SIG-M5 (cell line): ENCODE data around the gene KCNIP1.

Source experiments
- DNase-seq: peaks from one replicate; lab custom pipeline; 2025; lab: John Stamatoyannopoulos, UW

Gene KCNIP1

DNA sequence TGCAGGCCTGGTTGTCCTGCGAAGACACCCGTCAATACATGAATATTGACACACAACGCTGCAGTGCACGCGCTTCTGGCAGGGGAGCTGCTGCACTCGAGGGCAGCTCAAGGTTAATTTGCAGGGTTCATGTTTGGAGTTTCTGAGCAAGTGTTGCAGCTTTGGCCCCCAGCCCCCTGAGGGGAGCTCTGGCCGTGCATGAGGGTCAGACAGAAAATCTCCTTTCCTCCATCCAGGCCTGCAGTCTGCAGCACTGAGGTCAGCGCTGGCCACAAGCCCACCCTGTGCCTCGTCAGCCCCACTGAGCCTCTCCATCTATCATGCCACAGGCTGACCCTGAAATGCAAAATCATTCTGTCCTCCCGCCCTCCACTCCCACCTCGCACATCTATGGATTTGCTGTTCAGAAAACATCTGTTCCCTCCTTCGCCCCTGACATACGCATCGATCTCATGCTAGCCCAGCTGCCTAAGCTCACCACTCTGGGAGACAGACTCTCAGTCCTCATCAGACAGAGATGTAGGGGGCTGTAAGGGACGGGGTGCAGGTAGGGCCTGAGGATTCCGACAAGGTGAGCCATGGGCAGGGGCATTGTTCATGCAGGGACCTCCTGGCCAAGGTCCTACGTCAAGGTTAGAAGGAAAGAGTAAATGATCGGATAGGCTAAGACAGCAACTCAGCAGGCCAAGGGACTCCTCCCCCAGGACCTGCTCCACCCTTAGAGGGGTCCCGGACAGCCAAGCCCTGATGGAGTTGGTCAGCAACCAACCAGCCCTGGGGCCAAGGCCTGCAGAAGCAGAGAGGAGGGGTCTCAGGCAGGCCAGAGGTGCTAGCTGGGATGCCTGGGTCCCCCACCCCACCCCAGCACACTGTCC lies 125.1 kb downstream of the KCNIP1 start:
- DNase-seq: no peak

DNA sequence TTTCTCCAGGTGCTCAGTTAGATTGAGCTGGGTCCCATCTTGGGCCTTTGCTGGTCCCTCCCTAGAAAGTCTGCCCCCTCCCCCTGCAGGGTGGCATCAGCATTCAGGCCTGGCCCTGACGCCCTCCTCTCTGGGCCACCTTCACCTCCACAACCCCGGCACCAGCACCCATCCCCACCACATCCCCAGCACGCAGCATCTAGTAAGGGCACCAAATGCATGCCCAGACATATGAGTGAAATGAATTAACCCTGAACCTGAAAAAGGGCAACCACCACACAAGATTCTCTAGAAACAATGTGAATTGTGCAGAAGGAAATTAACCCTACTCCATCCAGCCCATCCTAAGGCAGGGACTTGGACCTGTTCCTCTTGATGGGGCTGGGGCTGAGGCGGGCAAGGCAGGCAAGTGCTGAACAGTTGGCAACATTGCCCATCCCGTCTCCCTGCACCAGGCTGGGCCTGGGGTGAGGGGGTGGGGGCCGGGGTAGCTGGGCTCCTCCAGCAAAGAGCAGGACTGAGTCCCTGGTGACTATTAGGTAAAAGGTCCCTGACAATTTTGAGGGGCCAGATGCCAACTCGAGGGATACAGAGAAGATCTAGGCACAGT lies 125.9 kb downstream of the KCNIP1 start:
- DNase-seq: no peak

DNA sequence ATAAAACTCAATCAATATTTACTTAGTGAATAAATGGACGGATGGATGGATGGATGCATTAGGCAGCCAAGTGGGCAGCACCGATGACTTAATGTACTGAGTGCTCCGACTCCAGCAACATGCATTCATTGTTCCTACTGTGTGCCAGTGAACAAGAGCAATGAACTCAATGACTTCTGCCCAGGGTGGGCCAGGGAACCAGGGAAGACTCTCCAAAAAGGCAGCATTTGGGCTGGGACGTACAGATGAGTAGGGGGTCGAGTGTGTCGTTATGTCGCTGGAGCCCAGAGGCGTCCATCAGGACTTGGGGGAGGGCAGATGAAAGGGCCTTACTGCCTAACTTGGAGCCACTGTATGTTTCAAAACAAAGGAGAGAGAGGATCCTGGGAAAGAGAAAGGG lies 126.4 kb downstream of the KCNIP1 start:
- DNase-seq: no peak

DNA sequence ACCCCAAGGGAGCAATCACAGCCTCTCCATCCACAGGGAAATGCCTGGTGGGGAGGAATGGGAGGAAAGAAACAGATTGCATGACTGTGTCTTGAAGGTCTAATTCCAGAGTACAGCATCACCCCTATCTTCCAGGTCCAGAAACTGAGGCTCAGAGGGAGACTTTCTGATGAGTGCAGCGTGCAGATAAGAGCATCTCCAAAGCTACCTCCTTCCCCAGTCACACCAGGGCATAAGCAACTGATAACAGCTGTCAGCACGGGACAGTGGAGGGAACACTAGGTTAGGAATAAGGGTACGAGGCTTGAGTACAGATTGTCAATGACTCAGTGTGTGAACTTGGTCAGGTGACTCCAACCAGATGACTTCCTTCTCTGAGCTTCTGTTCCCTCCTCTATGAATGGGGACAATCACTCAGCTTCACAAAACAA lies 126.9 kb downstream of the KCNIP1 start:
- DNase-seq: no peak

DNA sequence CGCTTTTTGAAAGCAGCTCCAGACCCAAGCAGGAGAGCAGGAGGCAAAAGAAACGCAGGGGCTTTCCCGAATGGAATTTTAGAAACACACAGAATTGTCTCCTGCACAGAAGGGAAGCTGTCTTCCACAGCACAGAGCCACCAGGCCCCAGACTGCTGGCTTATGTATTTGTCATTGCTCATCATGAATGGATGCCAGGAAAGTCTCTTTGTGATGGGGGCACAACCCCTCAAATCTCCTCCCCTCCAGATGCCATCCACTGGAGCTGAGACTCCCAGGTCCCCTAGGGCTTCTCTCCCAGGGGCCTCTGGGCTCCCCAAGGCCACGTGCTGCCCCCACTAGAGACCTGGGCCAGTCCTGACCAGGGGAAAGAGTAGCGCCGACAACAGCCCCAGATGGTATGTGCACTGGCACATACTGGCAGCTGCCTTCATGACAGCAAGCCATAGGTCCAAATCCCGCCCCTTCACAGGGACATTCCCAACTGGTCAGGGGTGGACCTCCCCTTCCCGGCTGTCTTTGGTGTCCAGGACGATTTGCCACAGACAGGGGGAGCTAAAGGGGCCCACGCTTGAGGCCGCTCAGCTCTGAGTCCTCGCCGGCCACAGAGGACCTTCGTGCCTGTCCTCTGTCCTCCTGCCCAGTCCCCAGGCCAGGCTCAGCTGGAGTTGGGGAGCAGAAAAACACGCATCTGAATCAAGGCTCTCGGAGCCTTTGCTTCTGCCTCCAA lies 127.8 kb downstream of the KCNIP1 start:
- no peak for DNase-seq

DNA sequence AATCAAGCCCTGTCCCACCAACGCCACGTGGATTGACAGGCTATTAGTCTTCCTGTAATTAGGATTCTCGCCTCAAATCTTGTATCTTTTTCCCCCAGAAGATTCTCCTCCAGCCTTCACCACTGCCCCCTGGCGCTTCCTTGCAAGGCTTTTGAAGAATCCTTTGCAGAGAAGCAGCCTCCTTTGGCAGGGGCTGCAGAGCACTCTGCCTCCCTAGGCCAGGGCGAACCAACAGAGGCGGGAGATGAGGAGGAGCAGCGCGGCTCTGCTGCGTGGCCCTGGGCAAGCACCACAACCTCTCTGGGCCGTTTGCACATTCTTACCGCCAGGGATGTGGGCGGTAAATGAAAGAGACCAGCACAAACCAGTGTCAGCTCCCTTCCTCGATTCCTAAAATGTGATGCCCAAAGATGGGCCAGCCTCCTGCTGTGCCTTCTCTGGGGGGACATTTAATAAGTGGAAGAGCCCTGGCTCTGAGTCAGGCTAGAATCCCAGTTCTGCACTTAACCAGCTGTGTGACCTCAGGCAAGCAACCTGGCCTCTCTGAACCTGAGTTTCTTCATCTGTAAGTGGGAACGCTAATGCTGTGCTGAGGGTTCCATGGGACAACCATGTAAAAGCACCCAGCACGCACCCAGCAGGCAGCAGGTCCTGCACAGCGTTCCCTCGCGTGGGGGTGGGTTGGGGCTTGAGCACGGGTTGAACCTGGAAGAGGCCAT lies 128.6 kb downstream of the KCNIP1 start:
- DNase-seq: no peak

DNA sequence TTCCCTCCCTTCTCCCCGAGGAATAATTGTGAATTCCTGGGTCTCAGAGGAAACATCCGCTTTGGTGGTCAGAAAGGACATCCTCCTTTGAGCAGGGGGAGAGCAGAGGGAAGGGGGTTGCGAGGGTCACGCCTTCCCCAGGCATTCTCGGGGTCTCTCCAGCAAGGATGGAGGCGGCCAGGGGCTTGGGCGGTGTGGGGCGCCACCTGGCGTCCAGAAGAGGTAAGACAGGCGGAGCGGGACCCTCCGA lies 129.1 kb downstream of the KCNIP1 start:
- DNase-seq: no peak

DNA sequence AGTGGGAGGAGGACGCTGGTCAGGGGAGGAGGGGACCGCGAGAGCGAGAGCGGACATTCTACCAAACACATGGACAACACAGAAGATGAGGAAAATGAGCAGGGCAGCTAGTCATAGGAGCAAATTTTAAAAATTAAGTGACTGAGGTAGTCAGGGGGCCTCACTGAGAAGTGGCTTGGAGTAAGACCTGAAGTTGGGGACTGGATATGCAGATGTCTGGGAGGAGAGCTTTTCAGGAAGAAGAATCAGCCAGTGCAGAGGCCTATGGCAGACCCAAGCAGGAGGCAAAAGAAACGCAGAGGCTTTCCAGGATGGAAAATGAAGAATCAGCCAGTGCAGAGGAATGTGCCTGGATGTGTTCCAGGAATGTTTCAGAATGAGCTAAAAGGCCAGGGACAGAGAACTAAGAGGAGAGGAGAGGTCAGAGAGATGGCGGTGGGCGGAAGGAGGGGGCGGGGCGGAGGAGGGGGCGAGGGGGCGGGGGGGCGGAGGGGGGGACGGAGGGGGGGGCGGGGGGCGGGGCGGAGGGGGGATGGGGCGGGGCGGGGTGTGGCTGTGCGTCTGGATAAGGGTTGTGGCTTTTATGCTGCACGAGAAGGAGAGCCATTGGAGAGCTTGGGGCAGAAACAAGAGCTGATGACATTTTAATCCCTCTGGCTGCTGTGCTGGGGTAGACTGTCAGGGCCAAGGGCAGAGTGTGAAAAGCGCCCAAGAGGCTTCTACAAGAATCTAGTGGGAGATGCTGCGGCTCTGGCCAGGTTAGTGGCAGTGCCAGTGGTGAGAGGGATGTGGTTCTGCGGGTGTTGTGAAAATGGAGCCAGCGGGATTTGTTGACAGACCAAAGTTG lies 129.6 kb downstream of the KCNIP1 start:
- DNase-seq: peak; percentile 16

DNA sequence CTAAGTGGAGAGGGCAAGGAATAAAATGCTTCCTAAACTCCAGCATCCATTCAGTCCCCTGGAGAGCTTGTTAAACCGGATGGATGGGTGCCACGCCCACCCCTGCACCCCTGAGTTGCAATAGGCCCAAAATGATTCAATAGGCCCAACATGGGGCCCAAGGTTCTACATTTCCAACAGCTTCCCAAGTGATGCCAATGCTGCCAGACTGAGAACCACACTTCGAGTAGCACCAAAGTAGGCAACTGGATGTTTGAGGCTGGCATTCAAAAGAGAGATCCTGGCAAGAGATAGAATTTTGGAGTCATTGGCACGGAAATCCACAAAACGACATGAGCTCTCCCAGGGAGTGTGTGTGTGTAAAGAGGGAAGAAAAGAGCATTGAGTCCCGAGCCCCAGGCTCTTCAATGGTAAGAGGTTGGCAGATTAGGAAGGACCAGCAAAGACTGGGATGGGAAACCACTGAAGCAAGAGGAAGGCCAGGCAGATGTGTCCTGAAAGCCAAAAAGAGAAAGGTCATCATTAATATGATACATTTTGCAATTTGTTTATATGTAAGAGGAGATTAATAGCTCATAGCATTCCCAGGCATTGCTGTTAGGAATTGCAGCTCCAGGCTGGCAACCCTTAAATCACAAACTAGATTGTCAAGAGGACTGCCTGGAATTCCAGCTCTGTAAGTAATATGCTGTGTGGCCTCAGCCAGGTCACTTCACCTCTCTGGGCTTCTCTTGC lies 130.6 kb downstream of the KCNIP1 start:
- DNase-seq: no peak

DNA sequence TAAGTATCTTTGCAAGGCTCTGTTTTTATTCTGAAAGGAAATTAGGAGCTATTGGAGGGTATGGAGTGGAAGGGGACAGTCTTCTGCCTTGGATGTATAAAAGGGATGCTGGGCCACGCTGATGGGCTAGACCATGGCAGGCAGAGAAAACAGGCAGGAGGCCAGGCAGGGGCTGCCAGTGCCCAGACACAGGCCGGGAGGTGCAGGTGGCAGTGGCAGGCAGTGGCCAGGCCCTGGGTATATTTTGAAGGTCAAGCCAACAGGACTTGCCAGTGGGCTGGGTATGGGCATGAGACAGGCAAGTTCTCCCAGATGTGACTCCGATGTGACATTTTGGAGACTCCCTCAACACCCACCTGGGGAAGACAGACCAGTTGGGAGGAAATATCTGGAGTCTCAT lies 131.9 kb downstream of the KCNIP1 start:
- DNase-seq: no peak

DNA sequence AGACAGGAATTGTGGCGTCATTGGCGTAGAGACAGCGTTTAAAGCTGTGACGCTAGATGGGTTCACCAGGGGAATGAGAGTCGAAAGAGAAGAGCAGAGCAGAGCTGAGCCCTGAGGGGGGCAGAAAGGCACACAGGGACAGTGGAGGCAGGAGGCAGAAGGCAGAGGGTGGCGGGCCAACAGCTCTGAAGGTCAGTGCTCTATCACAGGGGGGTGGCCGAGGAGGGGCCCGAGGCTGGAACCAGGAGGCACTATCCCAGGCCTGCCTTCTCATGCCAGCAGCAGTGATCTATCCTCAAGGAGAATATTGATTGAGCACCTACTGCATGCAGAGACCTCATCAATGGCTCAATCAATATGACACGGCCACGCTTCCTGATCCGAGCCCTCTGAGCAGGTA lies 132.4 kb downstream of the KCNIP1 start:
- no peak for DNase-seq

DNA sequence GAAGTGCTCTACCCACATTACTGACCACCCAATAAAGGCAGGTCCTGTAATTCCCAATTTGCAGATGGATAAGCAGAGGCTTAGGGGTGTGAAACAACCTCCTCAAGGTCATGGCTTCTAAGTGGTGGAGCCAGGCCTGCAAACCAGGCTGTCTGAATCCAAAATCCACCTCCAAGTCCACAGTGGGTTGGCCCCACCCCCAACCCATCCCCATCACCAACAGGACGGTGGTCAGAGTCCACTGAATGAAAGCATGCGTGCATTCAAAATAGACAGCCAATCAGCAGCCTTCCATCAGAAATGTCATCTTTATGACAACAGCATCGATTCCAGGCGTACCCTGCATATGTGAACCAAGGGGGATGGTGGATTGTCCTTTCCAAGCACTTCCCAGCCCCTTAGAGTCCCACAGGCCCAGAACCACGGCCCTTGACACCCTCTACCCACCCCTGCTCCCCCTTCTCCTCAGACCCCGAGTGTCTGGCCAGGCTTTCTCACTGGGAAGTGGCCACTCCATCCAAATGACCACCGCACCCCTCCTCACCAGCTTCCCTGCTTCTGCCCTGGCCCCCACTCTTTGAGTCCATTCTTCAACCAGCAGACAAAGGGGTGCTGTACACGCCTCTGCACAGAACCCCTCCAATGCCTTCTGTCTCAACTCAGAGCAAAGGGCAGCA lies 133.1 kb downstream of the KCNIP1 start:
- DNase-seq: no peak

DNA sequence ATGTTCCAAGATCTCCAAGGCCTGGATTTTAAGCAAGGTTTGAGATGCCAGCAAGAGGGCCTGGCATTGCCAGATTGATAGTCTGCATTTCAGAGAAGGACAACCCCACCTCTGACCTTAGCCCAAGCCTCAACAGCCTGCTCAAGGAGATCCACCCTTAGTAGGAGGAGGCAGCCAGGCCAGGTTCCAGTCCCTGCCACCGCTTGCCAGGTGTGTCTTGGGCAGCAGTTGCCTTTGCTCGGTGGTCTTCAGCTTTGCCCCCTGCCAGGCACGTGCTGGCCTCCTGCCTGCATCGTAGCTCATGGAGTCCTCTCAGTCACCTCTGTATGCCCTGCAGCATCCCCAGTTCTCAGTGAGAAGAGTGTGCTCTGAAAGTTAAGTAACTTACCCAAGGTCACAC lies 134.2 kb downstream of the KCNIP1 start:
- DNase-seq: no peak

DNA sequence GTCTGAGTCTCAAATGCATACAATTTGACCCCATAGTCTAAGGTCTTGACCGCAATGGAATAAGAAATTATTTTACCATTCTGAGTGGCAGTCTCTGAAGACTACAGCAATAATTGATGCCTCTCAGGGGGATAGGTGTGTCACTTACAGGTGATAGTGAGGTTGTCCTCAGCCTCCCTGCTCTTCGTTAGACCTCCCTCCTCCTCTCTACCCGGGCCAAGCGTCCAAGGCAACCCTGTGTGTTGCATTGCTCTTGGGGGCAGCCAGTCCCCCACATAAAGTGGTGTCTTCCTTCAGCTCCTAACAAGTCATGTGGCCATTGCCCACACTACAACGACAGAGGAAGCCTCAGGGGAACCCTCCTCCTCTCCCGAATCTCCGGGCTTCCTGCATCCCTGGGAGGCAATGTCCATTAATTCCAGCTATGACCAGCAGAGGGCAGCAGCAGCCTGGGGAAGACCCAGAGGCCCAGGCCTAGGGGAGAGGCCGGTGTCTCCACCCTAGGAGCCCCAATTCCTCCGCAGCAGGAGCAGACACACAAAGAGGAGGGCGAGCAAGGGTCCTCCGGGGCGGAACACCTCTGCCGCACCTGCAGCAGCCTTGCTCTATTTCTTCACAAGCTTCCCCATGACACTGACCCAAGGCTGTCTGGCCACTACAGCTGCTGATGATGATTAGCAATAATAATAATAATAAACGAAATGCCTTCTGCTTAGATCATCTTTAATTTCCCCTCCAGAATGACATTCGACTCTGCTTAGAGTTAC lies 134.8 kb downstream of the KCNIP1 start:
- DNase-seq: no peak

DNA sequence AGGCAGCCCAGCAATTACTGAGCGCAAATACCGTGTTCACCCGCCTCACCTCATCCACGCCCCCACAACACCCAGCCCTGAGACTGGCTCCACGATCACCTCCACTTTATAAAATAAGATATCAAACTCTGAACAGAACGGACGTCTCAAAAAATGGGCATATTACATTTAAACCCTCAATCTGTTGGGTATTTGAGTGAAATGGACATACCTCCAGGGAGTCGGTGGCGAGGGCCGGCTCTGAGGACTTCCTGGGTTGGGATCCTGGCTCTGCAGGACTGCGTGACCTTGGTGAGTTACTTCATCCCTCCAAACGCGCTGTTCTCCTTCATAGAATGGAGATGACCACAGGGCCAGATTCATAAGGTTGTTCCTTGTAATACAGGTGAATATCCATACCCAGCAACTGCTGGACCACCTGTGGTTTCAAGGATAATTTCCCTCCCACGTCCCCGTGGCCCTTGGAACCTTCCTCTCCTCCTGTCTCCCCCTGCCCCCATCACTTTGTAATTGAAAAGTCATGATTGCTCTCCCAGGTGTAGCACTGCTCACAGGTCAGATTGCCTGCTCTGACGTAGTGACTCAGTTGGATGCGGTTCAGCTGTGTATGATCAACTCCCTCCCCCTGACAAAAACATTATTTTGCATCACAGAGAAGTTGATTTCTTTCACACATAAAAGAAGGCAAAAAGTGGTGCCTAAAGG lies 135.6 kb downstream of the KCNIP1 start:
- DNase-seq: no peak

DNA sequence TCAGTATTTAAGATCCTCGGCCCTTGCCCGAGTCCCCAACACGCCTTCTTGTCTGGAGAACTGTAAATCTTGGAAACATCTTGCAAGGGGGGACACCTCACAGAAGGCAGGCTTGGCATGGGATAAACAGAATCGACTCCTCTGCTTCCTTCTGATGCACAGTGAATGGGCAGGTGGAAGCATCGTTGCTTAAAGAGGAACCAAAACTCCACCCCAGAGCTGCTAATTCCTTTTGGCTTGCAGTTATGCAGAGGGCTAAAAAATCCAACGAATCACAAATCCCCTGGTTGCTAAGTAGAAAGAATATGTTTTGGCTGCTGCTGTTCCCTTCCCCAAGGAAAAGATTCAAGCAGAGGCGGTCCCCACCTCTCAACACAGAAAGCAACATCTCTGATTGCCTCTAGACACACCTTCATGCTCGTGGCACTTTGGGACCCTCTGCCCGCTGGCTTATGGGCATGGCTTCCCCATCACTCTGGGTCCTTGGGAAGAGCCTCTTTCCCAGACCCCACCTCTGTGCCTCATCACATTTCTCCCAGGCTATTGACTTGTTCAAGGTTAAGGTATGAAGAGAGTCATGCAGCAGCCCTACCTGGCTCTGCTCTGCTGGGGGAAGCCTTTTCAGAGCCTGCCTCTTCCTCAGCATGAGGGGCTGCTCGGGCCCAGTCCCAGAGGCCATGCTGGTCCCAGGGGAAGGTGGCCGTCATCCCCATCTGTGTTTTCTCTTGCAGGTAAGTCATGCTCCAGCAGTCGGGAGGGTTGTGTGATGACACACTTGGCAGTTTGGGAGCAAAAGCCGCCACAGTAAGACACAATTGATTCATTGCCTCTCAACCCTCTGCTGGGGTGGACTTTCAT lies 137.1 kb downstream of the KCNIP1 start:
- no peak for DNase-seq

DNA sequence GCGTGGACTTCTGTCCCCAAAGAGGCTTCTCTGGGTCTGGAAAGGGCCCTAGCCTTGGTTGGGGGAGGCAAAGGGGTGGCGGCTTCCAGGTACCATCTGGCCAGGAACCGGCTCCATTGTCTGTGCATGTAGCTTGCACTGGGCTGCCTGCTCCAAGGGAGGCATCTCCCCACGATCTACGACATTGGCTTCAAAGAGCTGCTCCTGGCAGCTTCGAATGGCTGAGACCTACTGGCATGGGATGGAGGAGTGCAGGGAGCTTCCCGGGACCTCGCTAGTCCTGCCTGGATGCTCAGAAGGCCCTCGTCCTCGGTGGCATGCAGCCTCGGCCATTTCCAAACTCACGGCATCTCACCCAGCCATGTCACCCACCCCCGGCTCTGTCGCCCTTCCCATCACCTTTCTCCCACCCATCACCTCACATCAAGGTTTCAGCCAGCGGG lies 137.8 kb downstream of the KCNIP1 start:
- no peak for DNase-seq
